GM12801 (cell line): ENCODE measurements around the gene MICB.

ENCODE experiments used
- TF ChIP-seq, protein P1 (sequence below): IDR thresholded peaks from one replicate; pipeline ENCODE4 v1.5.1; 2011; ENCODE audit warnings: control low read depth; ENCODE audit not compliant: insufficient read length; ENCODE audit errors: extremely low read depth

MICB gene

DNA sequence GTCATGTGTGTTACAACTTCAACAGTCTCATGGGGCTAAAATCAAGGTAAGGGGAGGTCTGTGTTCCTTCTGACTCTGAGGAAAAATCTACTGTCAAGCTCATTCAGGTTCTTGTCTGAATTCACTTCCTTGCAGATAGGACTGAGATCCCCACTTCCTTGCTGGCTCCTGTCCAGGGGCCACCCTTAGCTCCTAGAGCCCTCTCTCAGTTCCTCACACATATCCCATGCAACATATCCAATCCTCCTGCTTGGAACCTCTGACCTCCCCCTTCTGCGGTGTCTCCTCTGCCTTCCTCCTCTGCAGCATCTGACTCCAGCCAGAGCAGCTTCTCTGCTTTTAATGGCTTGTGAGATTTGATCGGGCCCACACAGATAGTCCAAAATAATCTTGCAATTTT lies 27.1 kb upstream of the MICB start:
- TF ChIP-seq, protein P1, sequence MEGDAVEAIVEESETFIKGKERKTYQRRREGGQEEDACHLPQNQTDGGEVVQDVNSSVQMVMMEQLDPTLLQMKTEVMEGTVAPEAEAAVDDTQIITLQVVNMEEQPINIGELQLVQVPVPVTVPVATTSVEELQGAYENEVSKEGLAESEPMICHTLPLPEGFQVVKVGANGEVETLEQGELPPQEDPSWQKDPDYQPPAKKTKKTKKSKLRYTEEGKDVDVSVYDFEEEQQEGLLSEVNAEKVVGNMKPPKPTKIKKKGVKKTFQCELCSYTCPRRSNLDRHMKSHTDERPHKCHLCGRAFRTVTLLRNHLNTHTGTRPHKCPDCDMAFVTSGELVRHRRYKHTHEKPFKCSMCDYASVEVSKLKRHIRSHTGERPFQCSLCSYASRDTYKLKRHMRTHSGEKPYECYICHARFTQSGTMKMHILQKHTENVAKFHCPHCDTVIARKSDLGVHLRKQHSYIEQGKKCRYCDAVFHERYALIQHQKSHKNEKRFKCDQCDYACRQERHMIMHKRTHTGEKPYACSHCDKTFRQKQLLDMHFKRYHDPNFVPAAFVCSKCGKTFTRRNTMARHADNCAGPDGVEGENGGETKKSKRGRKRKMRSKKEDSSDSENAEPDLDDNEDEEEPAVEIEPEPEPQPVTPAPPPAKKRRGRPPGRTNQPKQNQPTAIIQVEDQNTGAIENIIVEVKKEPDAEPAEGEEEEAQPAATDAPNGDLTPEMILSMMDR = no peak

DNA sequence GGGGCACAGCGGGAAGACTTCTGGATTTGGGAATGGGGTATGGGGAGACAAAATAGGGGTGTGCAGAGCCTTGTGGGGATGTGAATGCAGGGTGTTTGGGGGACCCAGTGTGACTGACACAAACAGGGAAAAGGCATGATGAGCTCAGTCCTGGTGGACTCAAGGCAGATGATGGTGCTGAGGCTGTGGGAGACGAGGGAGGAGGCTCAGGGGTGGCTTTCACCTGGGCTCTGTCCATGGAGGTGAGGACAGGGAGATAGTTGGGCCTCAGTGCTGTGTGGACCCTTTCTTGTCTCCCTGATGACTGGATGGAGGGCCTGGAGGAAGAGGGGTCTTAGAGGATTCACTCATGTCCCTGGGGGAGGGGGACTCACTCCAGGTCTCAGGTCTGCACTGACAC lies 26.2 kb upstream of the MICB start:
- TF ChIP-seq, protein P1 = no peak

DNA sequence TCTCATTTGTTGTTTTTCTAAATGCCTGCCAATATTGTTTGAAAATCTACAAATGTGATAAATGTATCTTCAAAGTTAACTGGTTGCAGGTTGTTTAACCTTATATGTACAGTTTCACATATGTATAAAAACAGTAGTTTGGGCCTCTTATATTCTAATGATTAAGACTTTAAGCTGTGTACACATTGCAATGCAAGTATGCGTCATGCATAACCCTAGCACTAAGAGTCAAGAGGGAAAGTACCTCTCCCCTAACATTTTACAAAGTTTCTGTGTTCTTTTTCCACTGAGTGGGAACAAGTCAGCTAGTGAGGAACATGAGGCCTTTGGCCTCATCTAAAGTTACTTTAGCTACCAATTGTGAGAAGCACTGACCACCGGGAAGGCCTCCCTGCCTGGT lies 25.7 kb upstream of the MICB start:
- TF ChIP-seq, protein P1 = no peak

DNA sequence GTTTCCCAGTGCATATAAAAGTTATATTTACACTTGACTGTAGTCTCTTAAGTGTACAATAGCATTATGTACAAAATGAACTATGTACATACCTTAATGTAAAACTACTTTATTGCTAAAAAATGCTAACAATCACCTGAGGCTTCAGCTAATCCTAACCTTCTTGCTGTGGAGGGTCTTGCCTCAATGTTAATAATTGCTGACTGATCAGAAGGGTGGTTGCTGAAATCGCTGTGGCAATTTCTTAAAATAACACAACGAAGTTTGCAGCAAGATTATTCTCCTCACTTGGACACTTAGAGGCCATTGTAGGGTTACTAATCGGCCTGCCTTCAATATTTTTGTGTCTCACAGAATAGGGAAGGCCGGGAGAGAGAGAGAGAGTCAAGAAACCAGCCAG lies 24.7 kb upstream of the MICB start:
- TF ChIP-seq, protein P1 = no peak

DNA sequence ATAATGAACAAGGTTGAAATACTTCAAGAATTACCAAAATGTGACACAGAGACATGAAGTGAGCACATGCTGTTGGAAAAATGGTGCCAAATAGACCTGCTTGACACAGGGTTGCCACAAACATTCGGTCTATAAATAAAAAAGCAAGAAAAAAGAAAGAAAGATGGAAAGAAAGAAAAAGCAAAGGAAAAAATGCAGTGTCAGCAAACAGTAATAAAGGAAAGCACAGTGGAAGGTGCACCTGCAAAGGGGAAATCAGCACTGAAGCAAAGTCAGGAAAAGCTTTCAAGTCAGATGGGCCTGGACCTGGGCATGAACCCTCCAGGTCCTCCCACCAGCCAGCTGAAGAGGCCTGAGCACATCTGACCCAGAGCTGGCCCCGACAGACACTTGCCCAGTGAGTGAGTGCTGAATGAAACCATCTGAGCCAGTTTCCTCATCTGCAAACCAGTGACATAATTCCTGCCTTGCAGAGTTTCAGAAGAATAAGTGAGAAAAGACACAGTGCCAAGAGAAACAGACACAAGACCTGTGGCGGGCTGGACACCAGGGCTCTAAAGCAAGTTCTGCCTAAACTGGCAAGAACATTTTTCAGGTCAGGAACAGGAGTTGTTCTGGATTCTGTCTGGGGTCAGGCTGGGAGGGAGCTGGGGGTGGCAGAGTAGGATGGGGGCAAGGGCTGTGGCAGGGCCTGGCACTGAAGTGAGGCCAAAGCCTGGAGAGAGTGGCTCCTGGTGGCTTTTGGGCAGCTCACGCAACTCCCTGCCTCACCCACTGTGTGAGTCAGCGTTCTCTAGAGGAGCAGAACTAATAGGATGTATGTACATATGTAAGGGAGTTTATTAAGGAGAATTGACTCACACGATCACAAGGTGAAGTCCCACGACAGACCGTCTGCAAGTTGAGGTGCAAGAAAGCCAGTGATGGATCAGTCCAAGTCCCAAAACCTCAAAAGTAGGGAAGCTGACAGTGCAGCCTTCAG lies 23.9 kb upstream of the MICB start:
- TF ChIP-seq, protein P1 = no peak

DNA sequence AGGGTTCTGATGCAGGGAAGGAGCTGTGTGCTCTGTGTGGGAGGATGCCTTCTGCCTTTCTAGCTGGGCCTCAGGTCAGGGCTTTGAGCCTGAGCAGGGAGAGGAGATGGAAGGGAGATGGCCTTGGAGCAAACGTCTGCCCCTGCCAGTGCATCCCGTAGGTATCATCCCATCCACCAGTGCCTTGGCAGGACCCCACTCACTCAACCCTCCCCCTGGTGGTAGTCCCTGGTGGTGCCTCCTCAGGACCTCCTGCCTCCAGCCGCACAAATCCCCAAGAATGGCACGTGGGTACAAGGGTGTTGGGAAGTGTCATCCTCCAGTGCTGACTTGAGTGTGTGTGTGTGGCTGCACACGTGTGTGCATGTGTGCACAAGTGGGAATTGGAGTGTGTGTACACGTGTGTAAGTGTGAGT lies 23.1 kb upstream of the MICB start:
- TF ChIP-seq, protein P1 = no peak

DNA sequence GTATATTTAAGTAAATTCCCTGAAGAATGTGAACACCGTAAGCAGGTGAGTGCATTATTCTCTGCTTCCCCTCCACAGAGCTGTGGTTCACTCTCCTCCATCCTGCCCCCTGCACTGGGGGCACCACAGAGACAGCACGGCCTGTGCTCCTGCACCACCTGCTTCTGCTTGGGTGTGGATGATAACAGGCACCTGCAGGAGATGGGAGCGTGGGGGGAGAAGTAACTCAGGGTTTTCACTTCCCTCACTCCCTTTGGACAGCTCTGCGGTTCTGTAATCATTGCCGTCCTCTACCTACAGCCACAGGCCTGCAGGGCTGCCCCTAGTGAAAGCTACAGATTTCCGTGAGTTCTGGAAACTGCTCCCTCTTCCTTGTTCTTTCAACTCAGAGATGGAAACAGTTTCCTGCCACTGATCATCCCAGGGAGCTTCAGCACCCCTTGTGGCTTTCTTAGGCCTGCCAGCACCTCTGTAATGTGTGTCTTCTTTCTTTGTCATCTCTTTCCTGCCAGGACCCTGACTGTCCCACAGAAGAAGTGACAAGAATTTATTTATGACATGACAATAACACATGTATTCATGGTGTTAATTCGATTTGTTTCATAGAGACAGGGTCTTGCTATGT lies 21.3 kb upstream of the MICB start:
- TF ChIP-seq, protein P1 = no peak
